ENCODE results near the gene PTGER1.

Gene PTGER1

GRCh38 chr19:14492756-14493337 lies 17.7 kb upstream of the PTGER1 start:
- TF ChIP-seq GATA3 (IDR thresholded peaks at IDR 0.05; ENCODE audit: low read depth, low read length) (no peak), GATA2 (IDR thresholded peaks at IDR 0.05; ENCODE audit: low read depth, low read length) (no peak)

GRCh38 chr19:14487370-14488125 lies 12.4 kb upstream of the PTGER1 start:
- TF ChIP-seq GATA2 (IDR thresholded peaks at IDR 0.05; ENCODE audit: low read depth, low read length) (no peak), GATA3 (IDR thresholded peaks at IDR 0.05; ENCODE audit: low read depth, low read length) (no peak)

GRCh38 chr19:14482172-14482941 lies 7.2 kb upstream of the PTGER1 start:
- TF ChIP-seq GATA3 (IDR thresholded peaks at IDR 0.05; ENCODE audit: low read depth, low read length) (no peak), GATA2 (IDR thresholded peaks at IDR 0.05; ENCODE audit: low read depth, low read length) (no peak)

- TF ChIP-seq GATA3 (IDR thresholded peaks at IDR 0.05; ENCODE audit: low read depth, low read length): no peak
- TF ChIP-seq GATA2 (IDR thresholded peaks at IDR 0.05; ENCODE audit: low read depth, low read length): no peak
These were observed 5.5 kb upstream of the PTGER1 start for GRCh38 chr19:14480700-14481079.

- no peak for TF ChIP-seq GATA3 (IDR thresholded peaks at IDR 0.05; ENCODE audit: low read depth, low read length)
- TF ChIP-seq GATA2 (IDR thresholded peaks at IDR 0.05; ENCODE audit: low read depth, low read length): no peak
These were observed 5.0 kb upstream of the PTGER1 start for GRCh38 chr19:14479975-14480699.

GRCh38 chr19:14479309-14479974 lies 4.3 kb upstream of the PTGER1 start:
- TF ChIP-seq GATA3 (IDR thresholded peaks at IDR 0.05; ENCODE audit: low read depth, low read length) (no peak), GATA2 (IDR thresholded peaks at IDR 0.05; ENCODE audit: low read depth, low read length) (no peak)

GRCh38 chr19:14478113-14478545 lies 3.0 kb upstream of the PTGER1 start:
- no peak for TF ChIP-seq GATA2 (IDR thresholded peaks at IDR 0.05; ENCODE audit: low read depth, low read length)
- no peak for TF ChIP-seq GATA3 (IDR thresholded peaks at IDR 0.05; ENCODE audit: low read depth, low read length)

- TF ChIP-seq GATA3 (IDR thresholded peaks at IDR 0.05; ENCODE audit: low read depth, low read length) (no peak), GATA2 (IDR thresholded peaks at IDR 0.05; ENCODE audit: low read depth, low read length) (no peak)
These were observed 2.4 kb upstream of the PTGER1 start for GRCh38 chr19:14477418-14478112.

- no peak for TF ChIP-seq GATA3 (IDR thresholded peaks at IDR 0.05; ENCODE audit: low read depth, low read length)
These were observed 1.7 kb upstream of the PTGER1 start for GRCh38 chr19:14476673-14477401.

- no peak for TF ChIP-seq GATA2 (IDR thresholded peaks at IDR 0.05; ENCODE audit: low read depth, low read length)
- TF ChIP-seq GATA3 (IDR thresholded peaks at IDR 0.05; ENCODE audit: low read depth, low read length): no peak
These were observed 1.1 kb upstream of the PTGER1 start for GRCh38 chr19:14476327-14476672.

- TF ChIP-seq GATA2 (IDR thresholded peaks at IDR 0.05; ENCODE audit: low read depth, low read length): no peak
- TF ChIP-seq GATA3 (IDR thresholded peaks at IDR 0.05; ENCODE audit: low read depth, low read length): no peak
These were observed 327 bp downstream of the PTGER1 start for GRCh38 chr19:14474827-14475226.

- TF ChIP-seq GATA3 (IDR thresholded peaks at IDR 0.05; ENCODE audit: low read depth, low read length) (no peak), GATA2 (IDR thresholded peaks at IDR 0.05; ENCODE audit: low read depth, low read length) (no peak)
These were observed 1.1 kb downstream of the PTGER1 start for GRCh38 chr19:14473978-14474578.
